K562 (cell line): Measurements from ENCODE around the gene LLGL2.

Experiments used
- GABPB1 ChIP-seq: sonication (generic); formaldehyde crosslinking; IDR thresholded peaks from 2 replicates; pipeline ENCODE4 v1.8.0; 2022; ENCODE audit warnings: mild to moderate bottlenecking, missing genetic modification reagents
- JUN ChIP-seq, 2 experiments: sonication (generic) in 1 of 2; formaldehyde crosslinking in 1 of 2; IDR thresholded peaks; 2 replicates each; pipeline versions ENCODE4 v1.6.1 to v1.8.0; 2012 to 2022; ENCODE audit warnings: borderline replicate concordance in 2 of 2, mild to moderate bottlenecking in 2 of 2, improper control_type of control experiment in 1 of 2, low read depth in 1 of 2, low read length in 1 of 2, missing genetic modification reagents in 1 of 2
- NR2F6 ChIP-seq: fragments of 450-650 bp; formaldehyde crosslinking; IDR thresholded peaks from 2 replicates; pipeline ENCODE4 v1.4.0; 2020; ENCODE audit warnings: mild to moderate bottlenecking
- POLR2AphosphoS5 ChIP-seq: IDR thresholded peaks from 2 replicates; pipeline ENCODE4 v1.6.1; 2011; ENCODE audit warnings: mild to moderate bottlenecking, low read depth, low read length, moderate library complexity; ENCODE audit not compliant: control insufficient read depth, insufficient read depth
- TF ChIP-seq, protein P1 (sequence below), 3 experiments: IDR thresholded peaks in 2 of 3; conservative IDR thresholded peaks in 1 of 3; 2 replicates each; pipeline ENCODE4 v1.5.1; 2011 to 2012; ENCODE audit warnings: low read length in 3 of 3, mild to moderate bottlenecking in 3 of 3, control low read depth in 2 of 3, improper control_type of control experiment in 1 of 3, inconsistent platforms in 1 of 3, low read depth in 1 of 3, mixed read lengths in 1 of 3, moderate library complexity in 1 of 3; ENCODE audit not compliant: insufficient read depth in 2 of 3

DNA sequence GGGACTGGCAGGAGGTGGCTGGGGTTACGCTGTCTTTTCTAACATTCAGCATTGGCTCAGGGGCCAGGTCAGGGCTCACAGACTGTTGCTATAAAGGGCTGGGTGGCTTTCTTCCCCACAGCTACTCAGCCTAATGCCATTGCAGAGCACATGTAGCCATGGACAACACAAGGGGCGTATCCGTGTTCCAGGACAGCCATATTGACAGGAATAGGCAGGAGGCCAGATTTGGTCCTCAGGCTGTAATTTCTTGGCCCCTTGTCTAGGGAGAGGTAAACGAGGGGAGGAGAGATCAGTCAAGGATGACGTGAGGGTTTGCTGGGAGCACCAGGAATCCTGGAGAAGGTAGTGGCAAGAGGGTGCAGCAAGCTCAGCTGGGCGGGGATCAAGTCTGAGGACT, 40.9 kb downstream of the LLGL2 start:
- TF ChIP-seq NR2F6 (CRISPR knock-in tag) (no peak), GABPB1 (no peak), JUN (IDR thresholded peaks at IDR 0.05; ENCODE audit: borderline replicate concordance, low read depth, low read length) (no peak), JUN (CRISPR knock-in tag; IDR thresholded peaks at IDR 0.05; ENCODE audit: borderline replicate concordance) (no peak), POLR2AphosphoS5 (no peak)
- TF ChIP-seq, protein P1, sequence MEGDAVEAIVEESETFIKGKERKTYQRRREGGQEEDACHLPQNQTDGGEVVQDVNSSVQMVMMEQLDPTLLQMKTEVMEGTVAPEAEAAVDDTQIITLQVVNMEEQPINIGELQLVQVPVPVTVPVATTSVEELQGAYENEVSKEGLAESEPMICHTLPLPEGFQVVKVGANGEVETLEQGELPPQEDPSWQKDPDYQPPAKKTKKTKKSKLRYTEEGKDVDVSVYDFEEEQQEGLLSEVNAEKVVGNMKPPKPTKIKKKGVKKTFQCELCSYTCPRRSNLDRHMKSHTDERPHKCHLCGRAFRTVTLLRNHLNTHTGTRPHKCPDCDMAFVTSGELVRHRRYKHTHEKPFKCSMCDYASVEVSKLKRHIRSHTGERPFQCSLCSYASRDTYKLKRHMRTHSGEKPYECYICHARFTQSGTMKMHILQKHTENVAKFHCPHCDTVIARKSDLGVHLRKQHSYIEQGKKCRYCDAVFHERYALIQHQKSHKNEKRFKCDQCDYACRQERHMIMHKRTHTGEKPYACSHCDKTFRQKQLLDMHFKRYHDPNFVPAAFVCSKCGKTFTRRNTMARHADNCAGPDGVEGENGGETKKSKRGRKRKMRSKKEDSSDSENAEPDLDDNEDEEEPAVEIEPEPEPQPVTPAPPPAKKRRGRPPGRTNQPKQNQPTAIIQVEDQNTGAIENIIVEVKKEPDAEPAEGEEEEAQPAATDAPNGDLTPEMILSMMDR (IDR thresholded peaks at IDR 0.05 in 2 of 3, conservative IDR thresholded peaks at IDR 0.05 in 1 of 3; ENCODE audit: insufficient read depth in 2 of 3, low read depth in 1 of 3, low read length in 3 of 3) = no peak
